IPS-20b (cell line): ENCODE measurements around the gene KATNB1.

ENCODE experiments used
- H3K27ac ChIP-seq: one replicate; pipeline ENCODE4 v1.5.1; 2013; ENCODE audit warnings: low read length
- H3K27me3 ChIP-seq: 2 replicates; pipeline ENCODE4 v1.6.1; 2013; ENCODE audit warnings: mild to moderate bottlenecking, low read length, inconsistent platforms; ENCODE audit not compliant: insufficient read depth
- H3K36me3 ChIP-seq: 2 replicates; pipeline ENCODE4 v1.6.1; 2013; ENCODE audit warnings: low read depth, mild to moderate bottlenecking, inconsistent platforms, low read length, moderate library complexity; ENCODE audit not compliant: insufficient read depth
- H3K4me1 ChIP-seq: 2 replicates; pipeline ENCODE4 v1.6.1; 2013; ENCODE audit warnings: mild to moderate bottlenecking, control low read depth, inconsistent platforms, low read length, moderate library complexity; ENCODE audit not compliant: insufficient read depth
- H3K4me3 ChIP-seq: 2 replicates; pipeline ENCODE4 v1.5.1; 2013; ENCODE audit warnings: mild to moderate bottlenecking, low read length, inconsistent platforms
- H3K9ac ChIP-seq: 2 replicates; pipeline ENCODE4 v1.6.1; 2013; ENCODE audit warnings: low read depth, mild to moderate bottlenecking, inconsistent platforms, low read length, moderate library complexity
- H3K9me3 ChIP-seq: 2 replicates; pipeline ENCODE4 v1.6.1; 2013; ENCODE audit warnings: mild to moderate bottlenecking, low read depth, low read length, inconsistent platforms; ENCODE audit not compliant: insufficient read depth

KATNB1 gene

DNA sequence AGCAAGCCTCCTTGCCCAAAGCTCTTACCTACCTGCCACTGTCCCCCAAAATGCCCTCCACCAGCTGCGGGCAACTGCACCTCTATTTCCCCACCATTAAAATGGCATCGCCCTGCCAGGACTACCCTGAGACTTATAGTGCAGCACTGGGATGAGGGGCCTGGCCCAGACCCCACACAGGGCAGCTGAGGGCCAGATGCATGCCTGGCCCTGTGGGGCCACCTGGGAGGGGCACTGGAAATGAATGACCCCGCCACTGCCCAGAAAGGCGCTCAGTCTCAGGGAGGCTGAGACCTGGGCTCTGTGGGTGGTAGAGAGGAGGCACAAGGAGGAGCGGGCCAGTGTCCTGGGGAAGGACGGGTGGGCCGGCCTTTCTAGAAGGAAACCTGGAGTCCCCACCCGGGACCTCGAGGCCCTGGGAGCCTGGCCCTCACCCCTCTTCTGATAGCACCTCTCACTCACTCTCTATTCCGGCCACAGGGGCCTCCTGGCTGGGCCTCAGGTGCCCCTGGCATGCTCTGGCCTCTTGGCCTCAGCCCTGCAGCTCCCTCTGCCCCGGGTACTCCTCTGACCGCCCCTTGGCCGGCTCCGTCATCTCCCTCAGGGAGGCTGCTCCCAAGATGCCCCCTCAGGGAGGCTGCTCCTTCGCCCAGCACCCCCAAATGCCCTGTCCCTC lies 26.9 kb downstream of the KATNB1 start:
- H3K36me3 ChIP-seq = no peaks in the 10 kb centered on the region
- H3K27me3 ChIP-seq = no peaks in the 10 kb centered on the region
- H3K9me3 ChIP-seq = no peaks in the 10 kb centered on the region
- H3K27ac ChIP-seq = no peak overlapping the region
- H3K4me3 ChIP-seq = no peak overlapping the region
- no peak overlapping the region for H3K9ac ChIP-seq
- H3K4me1 ChIP-seq = no peaks in the 10 kb centered on the region

DNA sequence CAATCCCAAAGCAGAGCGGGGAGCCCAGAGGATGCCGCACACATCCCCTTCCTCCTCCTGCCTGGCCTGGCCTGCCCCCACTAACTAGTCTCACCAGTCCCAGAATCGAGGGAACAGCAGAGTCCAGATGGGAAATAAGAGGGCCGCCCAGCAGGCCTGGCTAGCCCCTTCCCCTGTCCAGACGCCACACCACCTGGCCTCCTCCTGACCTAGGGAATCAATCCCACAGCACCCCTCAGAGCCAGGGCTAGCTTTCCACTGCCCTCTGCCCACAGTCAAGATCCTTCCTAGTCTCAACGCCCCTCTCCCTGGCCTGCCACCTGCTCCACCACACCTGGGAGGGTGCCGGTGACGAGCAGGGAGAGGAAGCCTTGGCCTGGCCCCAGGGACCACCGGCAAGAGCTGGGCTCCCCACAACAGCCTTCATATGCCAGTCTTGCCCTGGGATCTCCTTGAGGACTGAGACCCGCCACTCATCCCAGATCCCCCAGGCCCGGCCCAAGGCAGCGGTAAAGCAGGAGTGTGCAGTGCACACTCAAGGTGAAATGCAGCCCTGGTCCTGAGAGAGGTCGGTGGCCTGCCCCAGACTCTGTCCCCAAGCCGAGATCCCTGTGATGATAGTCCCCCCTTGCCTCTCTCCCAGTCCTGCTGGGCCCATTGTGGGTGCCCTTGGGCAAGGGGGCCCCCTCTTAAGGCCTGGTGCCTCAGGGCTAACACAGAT lies 27.9 kb downstream of the KATNB1 start:
- no peak overlapping the region for H3K4me3 ChIP-seq
- H3K4me1 ChIP-seq = no peaks in the 10 kb centered on the region
- H3K27ac ChIP-seq = no peak overlapping the region
- H3K9me3 ChIP-seq = no peaks in the 10 kb centered on the region
- no peak overlapping the region for H3K9ac ChIP-seq
- no peaks in the 10 kb centered on the region for H3K27me3 ChIP-seq
- H3K36me3 ChIP-seq = no peaks in the 10 kb centered on the region

DNA sequence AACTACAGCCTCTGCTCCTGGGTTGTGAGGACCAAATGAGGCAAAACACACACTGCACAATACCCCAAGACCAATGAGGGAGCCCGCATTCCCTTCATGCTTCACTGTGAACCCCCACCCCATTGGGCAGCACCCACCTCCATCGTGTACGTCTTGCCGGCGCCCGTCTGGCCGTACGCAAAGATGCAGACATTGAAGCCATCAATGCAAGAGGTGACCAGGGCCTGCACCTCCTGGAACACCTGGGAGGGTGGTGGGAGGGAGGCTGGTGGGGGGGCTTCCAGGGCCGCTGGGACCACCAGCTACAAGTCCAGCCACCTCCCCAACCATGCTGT lies 28.4 kb downstream of the KATNB1 start:
- Histone ChIP-seq H3K4me3 (no peak overlapping the region), H3K4me1 (no peaks in the 10 kb centered on the region), H3K9me3 (no peaks in the 10 kb centered on the region), H3K36me3 (no peaks in the 10 kb centered on the region), H3K27me3 (no peaks in the 10 kb centered on the region), H3K9ac (no peak overlapping the region), H3K27ac (no peak overlapping the region)

DNA sequence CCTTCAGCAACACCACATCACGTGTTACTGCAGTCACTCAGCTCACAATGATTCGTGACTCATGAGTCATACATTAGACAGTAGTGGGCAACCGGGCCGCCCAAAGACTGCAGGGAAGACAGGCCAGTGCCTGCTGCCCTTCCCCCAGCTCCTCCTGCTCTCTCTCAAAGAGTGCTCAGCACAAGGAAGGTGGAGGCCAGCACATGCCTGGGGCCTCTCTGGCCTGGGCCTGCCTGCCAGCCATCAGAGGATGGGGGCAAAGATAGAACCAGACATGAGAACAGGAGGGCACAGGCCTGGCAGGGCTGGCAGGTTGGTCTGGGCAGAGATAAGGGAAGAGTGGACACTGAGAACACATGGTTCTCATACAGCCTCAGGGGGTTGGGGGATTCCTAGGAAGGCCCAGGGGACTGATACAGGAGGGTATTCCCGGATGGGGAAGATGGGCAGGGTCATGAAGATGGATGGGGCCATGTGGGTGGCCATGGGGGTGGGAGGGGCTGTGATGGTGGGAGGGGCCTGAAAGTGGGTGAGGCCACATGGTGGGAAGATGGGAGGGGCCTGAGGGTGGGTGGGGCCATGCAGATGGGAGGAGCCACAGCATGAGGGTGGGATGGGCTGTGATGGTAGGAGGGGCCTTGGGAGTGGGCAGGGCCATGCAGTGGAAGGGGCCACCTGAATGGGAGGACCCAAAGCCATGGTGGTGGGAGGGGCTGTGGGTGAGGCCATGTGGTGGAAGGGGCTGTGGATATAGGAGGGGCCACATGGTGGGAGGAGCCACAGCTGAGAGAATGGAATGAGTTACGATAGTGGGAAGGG lies 29.0 kb downstream of the KATNB1 start:
- Histone ChIP-seq H3K27me3 (no peaks in the 10 kb centered on the region), H3K4me1 (no peaks in the 10 kb centered on the region), H3K36me3 (no peaks in the 10 kb centered on the region), H3K9me3 (no peaks in the 10 kb centered on the region), H3K9ac (no peak overlapping the region), H3K27ac (no peak overlapping the region), H3K4me3 (no peak overlapping the region)

DNA sequence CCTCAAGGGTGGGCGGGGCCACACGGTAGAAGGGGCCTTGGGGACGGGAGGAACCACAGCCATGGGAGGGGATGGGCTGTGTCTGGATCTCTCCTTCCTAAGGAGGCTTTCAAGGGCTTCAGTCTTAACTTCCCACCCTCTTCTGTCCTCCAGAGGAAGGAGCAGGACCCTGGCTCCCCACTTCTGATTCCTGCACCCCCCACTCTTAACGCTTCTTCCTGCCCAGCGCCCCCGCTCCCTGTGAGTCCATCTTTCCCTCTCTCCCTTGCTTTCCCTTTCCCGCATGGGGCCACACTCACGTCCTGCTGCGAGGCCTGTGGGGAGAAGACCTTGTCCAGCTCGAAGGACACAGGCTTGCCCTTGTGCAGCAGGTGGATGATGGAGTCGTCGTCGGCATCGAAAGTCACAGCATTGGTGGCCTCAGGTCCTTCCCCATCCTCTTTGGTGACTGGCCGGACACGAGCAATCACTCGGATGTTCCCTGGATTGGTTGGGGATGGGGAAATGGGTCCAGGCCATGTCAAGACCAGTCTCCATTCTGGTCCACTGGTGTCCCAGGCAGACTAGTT lies 29.7 kb downstream of the KATNB1 start:
- Histone ChIP-seq H3K4me3 (no peak overlapping the region), H3K9ac (no peak overlapping the region), H3K36me3 (no peaks in the 10 kb centered on the region), H3K4me1 (no peaks in the 10 kb centered on the region), H3K27me3 (no peaks in the 10 kb centered on the region), H3K9me3 (no peaks in the 10 kb centered on the region), H3K27ac (no peak overlapping the region)

DNA sequence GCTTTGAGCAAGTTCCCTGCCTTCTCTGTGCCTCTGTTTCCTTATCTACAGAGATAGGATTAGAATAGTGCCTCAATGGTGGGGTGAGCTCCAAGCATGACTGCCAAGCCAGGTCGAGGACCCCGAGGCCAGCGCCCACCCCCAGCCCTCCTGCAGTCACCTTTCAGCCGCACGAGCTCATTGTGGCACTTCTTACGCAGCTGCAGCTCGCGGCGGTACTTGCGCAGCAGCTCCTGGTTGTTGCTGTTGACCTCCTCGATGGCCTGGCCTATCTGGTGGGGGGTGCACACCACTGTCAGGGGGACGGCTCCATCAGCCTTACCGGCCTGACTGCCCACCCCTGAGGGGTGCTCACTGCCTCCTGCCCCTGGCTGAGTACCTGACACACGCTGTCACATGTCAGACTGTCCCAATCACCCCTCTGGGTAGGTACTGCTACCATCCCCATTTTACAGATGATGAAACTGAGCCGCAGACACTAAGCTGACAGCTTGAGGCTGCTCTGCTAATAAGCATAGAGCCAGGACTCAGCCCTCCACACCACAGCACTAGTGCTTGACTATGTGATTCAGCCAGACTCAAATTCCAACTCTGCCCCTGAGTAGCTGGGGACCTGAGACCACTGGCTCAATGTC lies 31.3 kb downstream of the KATNB1 start:
- Histone ChIP-seq H3K27ac (no peak overlapping the region), H3K4me1 (no peaks in the 10 kb centered on the region), H3K9ac (no peak overlapping the region), H3K4me3 (no peak overlapping the region), H3K27me3 (no peaks in the 10 kb centered on the region), H3K36me3 (no peaks in the 10 kb centered on the region), H3K9me3 (no peaks in the 10 kb centered on the region)

DNA sequence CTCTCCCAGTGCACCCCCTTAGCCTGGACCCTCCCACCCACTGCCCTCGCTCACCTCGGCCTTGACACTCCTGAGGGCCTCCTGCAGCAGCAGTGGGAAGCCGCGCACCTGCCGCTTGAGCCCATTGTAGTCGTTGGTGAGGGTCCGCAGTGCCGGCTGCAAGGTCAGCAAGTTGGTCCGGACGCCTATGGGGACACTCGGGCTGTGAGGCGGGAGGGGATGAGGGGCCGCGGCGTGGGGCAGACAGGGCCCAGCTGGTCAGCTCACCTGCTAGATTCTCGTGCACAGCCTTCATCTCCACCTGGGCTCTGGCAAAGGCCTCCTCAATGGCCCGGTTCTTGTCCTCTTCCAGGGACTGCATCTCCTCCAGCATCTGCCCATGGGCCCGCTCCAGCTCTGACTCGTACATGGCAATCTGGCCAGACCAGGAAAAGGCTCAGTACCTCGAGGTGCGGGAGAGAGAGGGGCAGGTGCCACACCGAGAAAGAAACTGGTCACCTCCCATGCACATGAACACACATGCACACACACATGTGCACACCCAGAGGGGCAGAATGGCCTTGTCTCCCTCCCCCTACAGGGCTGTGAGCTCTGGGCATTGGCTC lies 34.1 kb downstream of the KATNB1 start:
- peaks cover under 1% of the 10 kb centered on the region; the same call in 1 of the 2 replicates for H3K4me1 ChIP-seq
- H3K4me3 ChIP-seq = no peak overlapping the region
- no peak overlapping the region for H3K27ac ChIP-seq
- H3K9me3 ChIP-seq = no peaks in the 10 kb centered on the region
- H3K27me3 ChIP-seq = peaks cover 1% of the 10 kb centered on the region; the same call in 1 of the 2 replicates
- no peaks in the 10 kb centered on the region for H3K36me3 ChIP-seq
- H3K9ac ChIP-seq = no peak overlapping the region

DNA sequence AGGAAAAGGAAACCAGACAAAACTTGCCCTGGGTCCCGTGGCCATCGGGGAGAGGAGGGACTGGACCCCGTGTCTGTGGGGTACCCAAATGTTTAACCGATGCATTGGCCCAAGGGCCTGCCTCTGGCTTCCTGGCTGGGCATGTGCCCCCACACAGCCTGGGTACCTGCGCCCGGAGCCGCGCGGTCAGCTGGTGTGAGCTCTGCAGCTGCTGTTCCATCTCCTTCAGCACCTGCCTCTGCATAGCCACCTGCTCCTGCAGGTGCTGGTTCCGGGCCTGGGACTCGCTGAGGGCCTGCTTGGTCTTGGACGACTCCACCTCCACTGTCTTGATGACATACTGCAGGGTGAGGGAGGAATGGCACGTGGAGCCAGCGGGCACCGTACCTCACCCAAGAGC lies 34.8 kb downstream of the KATNB1 start:
- Histone ChIP-seq H3K9me3 (no peaks in the 10 kb centered on the region), H3K4me3 (no peak overlapping the region), H3K9ac (no peak overlapping the region), H3K27ac (no peak overlapping the region), H3K4me1 (peaks cover 8% of the 10 kb centered on the region), H3K36me3 (no peaks in the 10 kb centered on the region), H3K27me3 (peaks cover 8% of the 10 kb centered on the region; the same call in 1 of the 2 replicates)

DNA sequence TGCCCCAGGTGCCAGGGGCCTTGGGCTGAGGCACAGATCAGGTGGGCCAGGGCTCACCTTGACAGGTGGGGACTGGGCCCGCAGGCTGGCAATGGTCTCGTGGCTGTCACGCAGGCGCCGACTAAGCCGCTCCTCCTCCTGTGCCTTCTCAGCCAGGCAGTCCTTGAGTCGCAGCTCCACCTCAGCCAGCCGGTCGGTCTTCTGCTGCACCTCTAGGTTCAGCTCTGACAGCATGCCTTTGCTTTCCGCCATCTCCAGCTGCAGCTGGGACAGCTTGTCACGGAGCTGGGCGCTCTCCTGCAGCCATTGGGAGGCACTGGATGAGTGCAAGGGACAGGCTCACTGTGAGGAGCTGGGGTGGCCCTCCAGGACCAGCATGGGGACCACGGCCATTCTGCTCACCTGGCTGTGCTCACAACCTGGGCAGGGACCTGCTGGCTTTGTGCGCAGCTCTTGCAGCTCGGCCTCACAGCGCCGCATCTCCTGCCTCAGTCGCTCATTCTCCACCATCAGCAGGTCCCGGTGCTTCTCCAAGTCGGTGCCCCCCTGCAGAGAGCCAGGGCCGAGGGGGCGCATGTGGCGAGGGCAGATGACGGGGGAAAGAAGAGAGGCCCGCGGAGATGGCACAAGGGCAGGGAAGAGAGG lies 35.7 kb downstream of the KATNB1 start:
- Histone ChIP-seq H3K27me3 (peaks cover 9% of the 10 kb centered on the region; the same call in 1 of the 2 replicates), H3K9ac (no peak overlapping the region), H3K27ac (no peak overlapping the region), H3K36me3 (no peaks in the 10 kb centered on the region), H3K4me1 (peaks cover 9% of the 10 kb centered on the region), H3K9me3 (no peaks in the 10 kb centered on the region), H3K4me3 (no peak overlapping the region)

DNA sequence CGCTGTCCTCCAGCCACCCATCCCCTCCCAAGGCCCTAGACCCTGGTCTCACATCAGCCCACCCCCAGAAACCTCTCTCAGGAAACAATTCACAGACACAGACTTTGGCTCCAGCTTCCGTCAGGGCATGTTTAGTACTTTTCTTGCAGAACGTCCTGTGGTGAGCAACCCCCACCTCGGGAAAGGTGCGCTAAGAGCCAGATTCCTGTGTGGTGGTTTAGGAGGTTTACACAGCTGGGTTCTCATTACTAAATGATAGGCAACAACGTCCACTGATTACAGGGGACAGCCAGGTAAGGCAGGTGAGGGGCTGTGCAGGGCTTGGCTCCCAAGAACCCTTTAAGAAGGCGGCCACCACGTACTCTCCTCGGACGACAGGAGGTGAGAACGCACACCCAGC lies 37.4 kb downstream of the KATNB1 start:
- Histone ChIP-seq H3K27ac (no peak overlapping the region), H3K9ac (no peak overlapping the region), H3K27me3 (peaks cover 9% of the 10 kb centered on the region; the same call in 1 of the 2 replicates), H3K4me1 (peaks cover 11% of the 10 kb centered on the region), H3K9me3 (no peaks in the 10 kb centered on the region), H3K4me3 (no peak overlapping the region), H3K36me3 (no peaks in the 10 kb centered on the region)
